GM18499 (cell line): Measurements from ENCODE around the gene SATB2.

ENCODE experiments used
- ATAC-seq: cut with Tn5 transposase; IDR thresholded peaks from one replicate; pipeline ENCODE4 v1.9.1; 2021; ENCODE audit warnings: moderate number of reproducible peaks; ENCODE audit not compliant: insufficient read depth, unreplicated experiment

SATB2 gene

GRCh38 chr2:199339891-199340605, 117.7 kb downstream of the SATB2 start:
- ATAC-seq, result no peak

GRCh38 chr2:199336546-199336945, 121.2 kb downstream of the SATB2 start:
- no peak for ATAC-seq

GRCh38 chr2:199335502-199335901, 122.2 kb downstream of the SATB2 start:
- ATAC-seq, result no peak

GRCh38 chr2:199329466-199329865, 128.3 kb downstream of the SATB2 start:
- no peak for ATAC-seq

- ATAC-seq, result no peak
Measured at GRCh38 chr2:199329031-199329430, 128.7 kb downstream of the SATB2 start.

- ATAC-seq, result no peak
Measured at GRCh38 chr2:199325881-199326280, 131.9 kb downstream of the SATB2 start.

- no peak for ATAC-seq
Measured at GRCh38 chr2:199322151-199322550, 135.6 kb downstream of the SATB2 start.

- no peak for ATAC-seq
Measured at GRCh38 chr2:199317646-199318045, 140.1 kb downstream of the SATB2 start.

- ATAC-seq, result no peak
Measured at GRCh38 chr2:199316851-199317250, 140.9 kb downstream of the SATB2 start.

GRCh38 chr2:199315299-199316179, 142.2 kb downstream of the SATB2 start:
- ATAC-seq, result no peak

- no peak for ATAC-seq
Measured at GRCh38 chr2:199312931-199313330, 144.8 kb downstream of the SATB2 start.

- ATAC-seq, result no peak
Measured at GRCh38 chr2:199310771-199311585, 146.8 kb downstream of the SATB2 start.

- ATAC-seq, result no peak
Measured at GRCh38 chr2:199309973-199310372, 147.8 kb downstream of the SATB2 start.

GRCh38 chr2:199309411-199309810, 148.3 kb downstream of the SATB2 start:
- ATAC-seq, result no peak

- ATAC-seq, result no peak
Measured at GRCh38 chr2:199308567-199308966, 149.2 kb downstream of the SATB2 start.

- no peak for ATAC-seq
Measured at GRCh38 chr2:199307461-199307860, 150.3 kb downstream of the SATB2 start.

- ATAC-seq, result no peak
Measured at GRCh38 chr2:199306116-199306515, 151.6 kb downstream of the SATB2 start.

GRCh38 chr2:199303728-199304177, 154.0 kb downstream of the SATB2 start:
- no peak for ATAC-seq

- no peak for ATAC-seq
Measured at GRCh38 chr2:199302851-199303250, 154.9 kb downstream of the SATB2 start.

GRCh38 chr2:199288424-199288823, 169.3 kb downstream of the SATB2 start:
- no peak for ATAC-seq

- no peak for ATAC-seq
Measured at GRCh38 chr2:199282309-199282708, 175.4 kb downstream of the SATB2 start.
